GM12878 (cell line): Measurements from ENCODE around the gene FANCC. TPM values are rescaled to one million over a fixed set of nuclear protein-coding genes. Genes with fewer than 3 reads are reported as not detected.

Source experiments
- ATAC-seq: fragments of 200-7000 bp; cut with Tn5 transposase; 3 replicates; pipeline ENCODE4 v1.9.1; 2020; ENCODE audit warnings: mild to moderate bottlenecking, moderate library complexity
- BruUV-seq: library from RNA; stranded (reverse); fragments of 400-500 nt; replicated peaks from 2 replicates; lab custom pipeline; 2021; lab: Mats Ljungman, UMichigan
- CTCF ChIA-PET: fragments of 300-600 bp; sonication (Branson Sonifier 250); formaldehyde crosslinking; extraction: SDS; loops from one replicate; lab custom pipeline; 2021; ENCODE audit warnings: inconsistent platforms; lab: Yijun Ruan, JAX
- POLR2A ChIA-PET: fragments of 350-600 bp; formaldehyde crosslinking; extraction: SDS; loops from one replicate; lab custom pipeline; 2021; ENCODE audit warnings: inconsistent platforms; lab: Charles Lee
- RAD21 ChIA-PET: fragments of 300-600 bp; sonication (Branson Sonifier 250); formaldehyde crosslinking; loops from one replicate; lab custom pipeline; 2023; ENCODE audit warnings: antibody characterized with exemption; ENCODE audit not compliant: unreplicated experiment; lab: Charles Lee
- SMC1A ChIA-PET: fragments of 300-600 bp; sonication (Branson Sonifier 250); formaldehyde crosslinking; loops from one replicate; lab custom pipeline; 2023; ENCODE audit not compliant: unreplicated experiment, uncharacterized antibody; lab: Charles Lee
- DNase-seq: peaks from one replicate; pipeline ENCODE4 v3.0.0-alpha.2; 2011; ENCODE audit warnings: low read depth, low spot score
- FAIRE-seq: peaks from 3 replicates; lab custom pipeline; 2011; peaks lifted over from hg19 to GRCh38; lab: Jason Lieb, UNC
- H2AFZ ChIP-seq: 2 replicates; pipeline ENCODE4 v1.6.0; 2011; ENCODE audit warnings: low read depth, low read length, control low read depth; ENCODE audit not compliant: control insufficient read depth
- H3K27ac ChIP-seq: 2 replicates; pipeline ENCODE4 v1.5.1; 2011; ENCODE audit warnings: control low read depth; ENCODE audit not compliant: control insufficient read depth, insufficient read depth
- H3K27me3 ChIP-seq, 2 experiments: replicated peaks in 1 of 2; 2 replicates each; pipeline versions ENCODE4 v1.6.0 to v1.6.1; 2011; ENCODE audit warnings: low read length in 1 of 2; ENCODE audit not compliant: control insufficient read depth in 2 of 2, insufficient read depth in 2 of 2
- H3K36me3 ChIP-seq, 2 experiments: 2 replicates each; pipeline ENCODE4 v1.5.1; 2011; ENCODE audit warnings: low read length in 1 of 2; ENCODE audit not compliant: control insufficient read depth in 2 of 2, insufficient read depth in 2 of 2
- H3K4me1 ChIP-seq: 2 replicates; pipeline ENCODE4 v1.6.1; 2011; ENCODE audit warnings: mild to moderate bottlenecking, low read length, moderate library complexity, mixed read lengths; ENCODE audit not compliant: control insufficient read depth, insufficient read depth
- H3K4me2 ChIP-seq: 2 replicates; pipeline ENCODE4 v1.6.0; 2011; ENCODE audit warnings: control low read depth; ENCODE audit not compliant: control insufficient read depth, insufficient read depth
- H3K4me3 ChIP-seq: fragments of 200-600 bp; sonication (generic); 2 replicates; pipeline ENCODE4 v1.5.1; 2016
- H3K79me2 ChIP-seq: 2 replicates; pipeline ENCODE4 v1.6.0; 2011; ENCODE audit warnings: low read length; ENCODE audit not compliant: control insufficient read depth, insufficient read depth
- H3K9ac ChIP-seq: 2 replicates; pipeline ENCODE4 v1.8.0; 2011; ENCODE audit warnings: low read length, control low read depth, mixed read lengths; ENCODE audit not compliant: control insufficient read depth, insufficient read depth
- H3K9me3 ChIP-seq: replicated peaks from 3 replicates; pipeline ENCODE4 v1.5.1; 2011; ENCODE audit warnings: mild to moderate bottlenecking, low read length; ENCODE audit not compliant: control insufficient read depth, insufficient read depth
- H4K20me1 ChIP-seq: 2 replicates; pipeline ENCODE4 v1.6.0; 2011; ENCODE audit not compliant: control insufficient read depth, insufficient read depth
- MTA3 ChIP-seq: IDR thresholded peaks from 2 replicates; pipeline ENCODE4 v1.6.1; 2012; ENCODE audit warnings: low read length, inconsistent platforms, borderline replicate concordance
- MYB ChIP-seq: fragments of 150-350 bp; IDR thresholded peaks from 2 replicates; pipeline ENCODE4 v1.6.1; 2014; ENCODE audit warnings: mild to moderate bottlenecking, low read depth, low read length, borderline replicate concordance
- WGBS: methylation state at CpG from one replicate; pipeline ENCODE4 v1.1.6; 2016; ENCODE audit warnings: low lambda C conversion rate; ENCODE audit not compliant: insufficient replicate concordance, insufficient coverage; ENCODE audit errors: missing lambda C conversion rate; 5-methylcytosine and 5-hydroxymethylcytosine counted together
- in situ Hi-C: fragments of 300-500 bp; cut with MboI; formaldehyde crosslinking; loops from 9 replicates; pipeline ENCODE4 v1.14.3; 2018; ENCODE audit warnings: mixed read lengths
- intact Hi-C: fragments of 100-400 bp; cut with micrococcal nuclease; formaldehyde crosslinking; loops from one replicate; pipeline ENCODE4 v1.14.2; 2022; ENCODE audit not compliant: unreplicated experiment
- polyA plus RNA-seq, 11 experiments: library from polyadenylated mRNA; depleted of rRNA in 4 of 11; unstranded in 6 of 11; stranded (reverse) in 5 of 11; fragments of >200 nt; fragmentation: Nextera tagmentation in 4 of 11; fragmentation: Illumina TruSeq in 1 of 11; extraction: Ambion mirVana in 4 of 11; extraction: Trizol in 1 of 11; gene quantifications; 1 replicate in 1 of 11; 2 replicates in 10 of 11; pipeline versions ENCODE4 v1.2.1 to v1.2.3, GENCODE V29; 2011 to 2016; ENCODE audit warnings: inconsistent platforms in 2 of 11, missing spikeins in 2 of 11, low read depth in 1 of 11
- total RNA-seq, 4 experiments: library from RNA; depleted of rRNA in 3 of 4; stranded (reverse); fragments of >200 nt in 3 of 4; fragmentation: Illumina TruSeq in 1 of 4; extraction: Trizol in 1 of 4; gene quantifications; 2 replicates each; pipeline versions ENCODE4 v1.2.1 to v1.2.3, GENCODE V29; 2013 to 2021

The FANCC gene
- total and polyA plus RNA-seq, 10 of the 15 experiments (the other 5 are each of a cell fraction or from before 2014, with no cell fraction given) = 1.2 to 16.8 (median 10.5) TPM

GRCh38 chr9:95305770-95306492 lies 11.6 kb downstream of the FANCC start:
- in situ Hi-C loops (no loop called here), intact Hi-C loops (no loop called here)
- H4K20me1 ChIP-seq = no peaks in the 10 kb centered on the region
- no peaks in the 10 kb centered on the region for H3K4me1 ChIP-seq
- H3K36me3 ChIP-seq = no peaks in the 10 kb centered on the region
- ChIA-PET CTCF (no interaction called here), POLR2A (no interaction called here), RAD21 (no interaction called here), SMC1A (interaction anchor here (1.0 kb wide), 2 partner anchors 10 to 25 kb away, joined by 3 read pairs; no protein-coding TSS in a partner anchor)
- no peaks in the 10 kb centered on the region for H3K9me3 ChIP-seq
- FAIRE-seq (no peak), DNase-seq (no peak), ATAC-seq (no peak)
- TF ChIP-seq MYB = no peak
- H3K4me3 ChIP-seq = no peak overlapping the region
- no peaks in the 10 kb centered on the region for H3K27me3 ChIP-seq
- H3K4me2 ChIP-seq = no peak overlapping the region
- H2AFZ ChIP-seq = no peak overlapping the region
- no peak overlapping the region for H3K27ac ChIP-seq
- BruUV-seq = no TSS peak
- WGBS = 100% methylated on average over 3 of the region's 3 CpGs
- no peak overlapping the region for H3K9ac ChIP-seq
- 0 out of 2 replicates have a peak, but pooled peaks cover 1% of the 10 kb centered on the region for H3K79me2 ChIP-seq

GRCh38 chr9:95302479-95302878 lies 15.0 kb downstream of the FANCC start:
- ChIA-PET CTCF (interaction anchor here (2.2 kb wide), 1 partner anchor 34 kb away, joined by 5 read pairs; no protein-coding TSS in a partner anchor), RAD21 (no interaction called here), POLR2A (no interaction called here), SMC1A (no interaction called here)
- H3K4me3 ChIP-seq = no peak overlapping the region
- no peak for TF ChIP-seq MTA3
- BruUV-seq = no TSS peak
- 86% methylated on average over 5 of the region's 5 CpGs for WGBS
- 0 out of 2 replicates have a peak, but pooled peaks cover 1% of the 10 kb centered on the region for H3K79me2 ChIP-seq
- no peak overlapping the region for H3K9ac ChIP-seq
- ATAC-seq (no peak), DNase-seq (no peak), FAIRE-seq (no peak)
- no peaks in the 10 kb centered on the region for H3K9me3 ChIP-seq
- intact Hi-C loops = no loop called here
- no peak overlapping the region for H3K4me2 ChIP-seq
- in situ Hi-C loops = no loop called here
- H3K27ac ChIP-seq = no peak overlapping the region
- H3K27me3 ChIP-seq = no peaks in the 10 kb centered on the region
- no peaks in the 10 kb centered on the region for H4K20me1 ChIP-seq
- no peak overlapping the region for H2AFZ ChIP-seq
- no peaks in the 10 kb centered on the region for H3K4me1 ChIP-seq
- H3K36me3 ChIP-seq = no peaks in the 10 kb centered on the region
